Neural progenitor cell (in vitro differentiated cells): ENCODE results near the gene HSP90AA1. TPM values are rescaled to one million over a fixed set of nuclear protein-coding genes. Genes with fewer than 3 reads are reported as not detected.
"Not testable (repeated sequence)": the region's sequence is repeated elsewhere in the genome, so short reads cannot be mapped to it uniquely, and the experiment has no call there.

Experiments used
- DNase-seq: peaks from one replicate; pipeline ENCODE4 v3.0.0-alpha.2; 2016; ENCODE audit warnings: low spot score
- H2AFZ ChIP-seq: fragments of 200-600 bp; sonication (generic); replicated peaks from 2 replicates; pipeline ENCODE4 v1.6.1; 2016; ENCODE audit warnings: antibody characterized with exemption
- H3F3A ChIP-seq: fragments of 200-600 bp; sonication (generic); 2 replicates; pipeline ENCODE4 v1.6.1; 2016; ENCODE audit warnings: antibody characterized with exemption, low read depth
- H3K27ac ChIP-seq: fragments of 200-600 bp; sonication (generic); 2 replicates; pipeline ENCODE4 v1.5.1; 2016; ENCODE audit warnings: mild to moderate bottlenecking
- H3K27me3 ChIP-seq: fragments of 200-600 bp; sonication (generic); 2 replicates; pipeline ENCODE4 v1.6.1; 2016; ENCODE audit warnings: mild to moderate bottlenecking, moderate library complexity
- H3K36me3 ChIP-seq: fragments of 200-600 bp; sonication (generic); 2 replicates; pipeline ENCODE4 v1.5.1; 2016
- H3K4me1 ChIP-seq: fragments of 200-600 bp; sonication (generic); 2 replicates; pipeline ENCODE4 v1.6.1; 2016; ENCODE audit warnings: mixed run types
- H3K4me2 ChIP-seq: fragments of 200-600 bp; sonication (generic); 2 replicates; pipeline ENCODE4 v1.6.1; 2016
- H3K4me3 ChIP-seq: fragments of 200-600 bp; sonication (generic); 2 replicates; pipeline ENCODE4 v1.5.1; 2016
- H3K79me2 ChIP-seq: fragments of 200-600 bp; sonication (generic); 2 replicates; pipeline ENCODE4 v1.6.1; 2016; ENCODE audit warnings: low read depth
- H3K9ac ChIP-seq: fragments of 200-600 bp; sonication (generic); 2 replicates; pipeline ENCODE4 v1.6.1; 2016
- H3K9me3 ChIP-seq: fragments of 200-600 bp; sonication (generic); 2 replicates; pipeline ENCODE4 v1.5.1; 2016; ENCODE audit warnings: low read depth
- H4K20me1 ChIP-seq: fragments of 200-600 bp; sonication (generic); 2 replicates; pipeline ENCODE4 v1.6.1; 2016; ENCODE audit warnings: low read depth
- H3K27ac Mint-ChIP-seq: 3 replicates; pipeline ENCODE4 v1.8.0; 2021; ENCODE audit warnings: mixed read lengths
- H3K27me3 Mint-ChIP-seq: 2 replicates; pipeline ENCODE4 v1.8.0; 2022; ENCODE audit warnings: low read depth, mild to moderate bottlenecking, inconsistent platforms, moderate library complexity, mixed read lengths; ENCODE audit not compliant: insufficient read depth
- H3K36me3 Mint-ChIP-seq: 3 replicates; pipeline ENCODE4 v1.8.0; 2021; ENCODE audit warnings: mixed read lengths
- H3K4me1 Mint-ChIP-seq: 3 replicates; pipeline ENCODE4 v1.8.0; 2021; ENCODE audit warnings: mixed read lengths
- H3K4me3 Mint-ChIP-seq: 3 replicates; pipeline ENCODE4 v1.8.0; 2021; ENCODE audit warnings: mild to moderate bottlenecking, moderate library complexity, mixed read lengths
- H3K9me3 Mint-ChIP-seq: 3 replicates; pipeline ENCODE4 v1.8.0; 2020; ENCODE audit warnings: mixed read lengths
- CTCF ChIP-seq: fragments of 200-600 bp; sonication (generic); IDR thresholded peaks from 2 replicates; pipeline ENCODE4 v1.5.1; 2017; ENCODE audit warnings: antibody characterized with exemption, mild to moderate bottlenecking
- EZH2 ChIP-seq: fragments of 200-600 bp; sonication (generic); IDR thresholded peaks from 2 replicates; pipeline ENCODE4 v1.6.1; 2017; ENCODE audit warnings: antibody characterized with exemption, mild to moderate bottlenecking, moderate library complexity
- EZH2phosphoT487 ChIP-seq: fragments of 200-600 bp; sonication (generic); IDR thresholded peaks from 2 replicates; pipeline ENCODE4 v1.6.1; 2017; ENCODE audit warnings: antibody characterized with exemption
- total RNA-seq: library from RNA; depleted of rRNA; stranded (reverse); fragments of >200 nt; gene quantifications from 2 replicates; pipeline ENCODE4 v1.2.3, GENCODE V29; 2015; ENCODE audit warnings: low replicate concordance

Gene HSP90AA1
- total RNA-seq: 656 and 746 TPM in 2 replicates

GRCh38 chr14:102086972-102087761 is at the start of gene HSP90AA1:
TSS of gene HSP90AA1 (minus strand) at chr14:102087044. CDS start at chr14:102086378, 666 bp downstream.
- H3K9me3 Mint-ChIP-seq: no peaks in the 10 kb centered on the region
- H3K4me2 ChIP-seq: peak within 1 kb of the TSS; percentile 97
- no peaks in the 10 kb centered on the region for H3K27me3 ChIP-seq
- H3K36me3 ChIP-seq: peaks cover 26% of the 10 kb centered on the region
- H3K4me3 Mint-ChIP-seq: peak within 1 kb of the TSS; percentile 96
- TF ChIP-seq EZH2phosphoT487 (no peak), CTCF (no peak), EZH2 (no peak)
- H3K36me3 Mint-ChIP-seq: peaks cover 34% of the 10 kb centered on the region
- H2AFZ ChIP-seq: peak within 1 kb of the TSS; percentile 92
- H3K27me3 Mint-ChIP-seq: peaks cover 6% of the 10 kb centered on the region
- peaks cover 51% of the 10 kb centered on the region for H3F3A ChIP-seq
- H3K27ac ChIP-seq: peak within 1 kb of the TSS; percentile 93
- H3K27ac Mint-ChIP-seq: peak within 1 kb of the TSS; percentile 96
- H3K9me3 ChIP-seq: no peaks in the 10 kb centered on the region
- H3K79me2 ChIP-seq: peaks cover 48% of the 10 kb centered on the region
- peak within 1 kb of the TSS; percentile 83 for H3K9ac ChIP-seq
- H4K20me1 ChIP-seq: peaks cover 40% of the 10 kb centered on the region
- peak; percentile 98 for DNase-seq
- peaks cover 49% of the 10 kb centered on the region for H3K4me1 Mint-ChIP-seq
- H3K4me3 ChIP-seq: peak within 1 kb of the TSS; percentile 75
- peaks cover 44% of the 10 kb centered on the region for H3K4me1 ChIP-seq

- H3K27me3 Mint-ChIP-seq, H3K27ac Mint-ChIP-seq, H3K36me3 Mint-ChIP-seq, H3F3A ChIP-seq, H4K20me1 ChIP-seq, H3K4me1 ChIP-seq, H3K4me3 ChIP-seq, H2AFZ ChIP-seq, H3K4me3 Mint-ChIP-seq, H3K27ac ChIP-seq, DNase-seq, H3K9me3 Mint-ChIP-seq, H3K4me2 ChIP-seq, H3K9me3 ChIP-seq, H3K27me3 ChIP-seq, H3K4me1 Mint-ChIP-seq, H3K9ac ChIP-seq, H3K36me3 ChIP-seq: not testable (repeated sequence)
- peaks cover 20% of the 10 kb centered on the region for H3K79me2 ChIP-seq
Measured at GRCh38 chr14:102135456-102135855, 48.6 kb upstream of the HSP90AA1 start.

- H2AFZ ChIP-seq, H4K20me1 ChIP-seq, H3F3A ChIP-seq, H3K27me3 ChIP-seq, H3K27ac ChIP-seq, H3K36me3 ChIP-seq, H3K36me3 Mint-ChIP-seq, H3K9ac ChIP-seq, DNase-seq, H3K4me3 ChIP-seq, H3K4me2 ChIP-seq, H3K4me1 Mint-ChIP-seq, H3K4me1 ChIP-seq, H3K27me3 Mint-ChIP-seq, H3K9me3 ChIP-seq, H3K9me3 Mint-ChIP-seq, H3K4me3 Mint-ChIP-seq, H3K27ac Mint-ChIP-seq: not testable (repeated sequence)
- peaks cover 13% of the 10 kb centered on the region for H3K79me2 ChIP-seq
Measured at GRCh38 chr14:102134719-102135118, 47.9 kb upstream of the HSP90AA1 start.

GRCh38 chr14:102134021-102134420 is 47.2 kb upstream of the HSP90AA1 start:
- not testable (repeated sequence) for H2AFZ ChIP-seq, H3K4me1 ChIP-seq, H3K4me2 ChIP-seq, H3K27ac ChIP-seq, H3K36me3 Mint-ChIP-seq, H3K9me3 Mint-ChIP-seq, H3F3A ChIP-seq, H3K4me1 Mint-ChIP-seq, H3K27ac Mint-ChIP-seq, H3K27me3 Mint-ChIP-seq, H3K27me3 ChIP-seq, H3K4me3 ChIP-seq, H3K4me3 Mint-ChIP-seq, H3K36me3 ChIP-seq, H3K9ac ChIP-seq, DNase-seq, H4K20me1 ChIP-seq, H3K9me3 ChIP-seq
- peaks cover 13% of the 10 kb centered on the region for H3K79me2 ChIP-seq

GRCh38 chr14:102131741-102132140 is 44.9 kb upstream of the HSP90AA1 start:
- Mint-ChIP-seq H3K9me3 (no peaks in the 10 kb centered on the region), H3K36me3 (peaks cover 5% of the 10 kb centered on the region), H3K4me1 (no peaks in the 10 kb centered on the region), H3K27me3 (no peaks in the 10 kb centered on the region), H3K4me3 (no peak overlapping the region), H3K27ac (no peak overlapping the region)
- H3K9ac ChIP-seq: no peak overlapping the region
- H3K9me3 ChIP-seq: no peaks in the 10 kb centered on the region
- no peak for DNase-seq
- H3K4me1 ChIP-seq: peaks cover 5% of the 10 kb centered on the region
- H3K4me3 ChIP-seq: no peak overlapping the region
- no peak overlapping the region for H3K4me2 ChIP-seq
- H2AFZ ChIP-seq: no peak overlapping the region
- H3K27me3 ChIP-seq: no peaks in the 10 kb centered on the region
- no peaks in the 10 kb centered on the region for H3K79me2 ChIP-seq
- H3K36me3 ChIP-seq: no peaks in the 10 kb centered on the region
- no peaks in the 10 kb centered on the region for H4K20me1 ChIP-seq
- H3K27ac ChIP-seq: no peak overlapping the region
- H3F3A ChIP-seq: peaks cover 5% of the 10 kb centered on the region
- TF ChIP-seq EZH2phosphoT487 (no peak), EZH2 (no peak), CTCF (no peak)
